Amygdala (tissue), 56 donors: ENCODE measurements around the gene MREG.
"Not testable (repeated sequence)": the region's sequence is repeated elsewhere in the genome, so short reads cannot be mapped to it uniquely, and the experiment has no call there.

ENCODE experiments used
- DNase-seq, 56 donors: peaks; one replicate each; lab custom pipeline; 2025; lab: John Stamatoyannopoulos, UW

MREG gene

DNA sequence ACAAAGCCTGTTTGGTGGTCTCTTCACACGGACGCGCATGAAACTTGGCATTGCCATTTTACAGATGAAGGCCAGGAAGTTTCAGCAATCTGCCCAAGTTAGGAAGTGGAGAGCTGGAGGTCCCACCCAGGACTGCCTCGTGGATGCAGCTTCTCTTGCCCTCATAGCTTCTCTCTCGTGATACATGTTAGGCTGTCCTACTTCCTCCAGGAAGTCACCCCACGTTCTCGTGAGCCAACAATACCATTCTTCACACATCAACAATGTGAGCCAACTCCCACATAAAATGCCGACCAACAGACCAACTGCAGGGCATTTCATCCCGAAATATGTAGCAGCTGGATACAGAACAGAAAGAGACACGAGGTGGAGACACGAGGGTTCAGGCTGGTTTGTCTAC is 85.3 kb downstream of the MREG start:
- DNase-seq = no peak

DNA sequence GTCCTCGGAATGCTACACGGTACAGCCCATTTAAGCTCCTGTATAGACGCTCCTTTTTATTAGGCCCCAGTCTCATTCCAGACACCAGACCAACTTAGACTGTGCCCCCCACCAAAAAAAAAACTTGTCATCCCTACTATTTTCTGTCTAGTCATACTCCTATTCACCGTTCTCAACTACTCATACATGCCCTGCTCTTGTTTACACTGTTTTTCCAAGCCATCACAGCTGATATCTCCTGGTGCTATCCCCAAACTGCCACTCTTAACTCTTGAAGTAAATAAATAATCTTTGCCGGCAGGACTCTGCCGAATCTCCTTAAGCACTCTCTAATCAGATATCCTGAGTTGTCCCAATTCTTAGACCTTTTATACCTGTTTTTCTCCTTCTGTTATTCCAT is 86.4 kb downstream of the MREG start:
- not testable (repeated sequence) for DNase-seq

DNA sequence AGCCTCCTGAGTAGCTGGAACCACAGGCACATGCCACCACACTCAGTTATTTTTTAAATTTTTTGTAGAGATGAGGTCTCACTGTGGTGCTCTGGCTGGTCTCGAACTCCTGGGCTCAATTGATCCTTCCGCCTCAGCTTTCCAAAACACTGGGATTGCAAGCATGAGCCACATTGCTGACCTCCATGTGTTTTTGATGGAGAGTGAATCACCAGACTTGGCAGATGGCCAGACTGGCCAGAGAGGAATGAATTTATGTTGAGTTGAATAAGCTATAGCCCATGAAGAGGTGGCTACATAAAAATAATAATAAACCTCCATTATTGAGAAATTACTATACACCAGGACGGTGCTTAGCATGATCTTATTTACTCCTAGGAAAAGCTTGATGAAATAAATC is 91.5 kb downstream of the MREG start:
- DNase-seq = peak in 1 of 56 donors; percentile 8

DNA sequence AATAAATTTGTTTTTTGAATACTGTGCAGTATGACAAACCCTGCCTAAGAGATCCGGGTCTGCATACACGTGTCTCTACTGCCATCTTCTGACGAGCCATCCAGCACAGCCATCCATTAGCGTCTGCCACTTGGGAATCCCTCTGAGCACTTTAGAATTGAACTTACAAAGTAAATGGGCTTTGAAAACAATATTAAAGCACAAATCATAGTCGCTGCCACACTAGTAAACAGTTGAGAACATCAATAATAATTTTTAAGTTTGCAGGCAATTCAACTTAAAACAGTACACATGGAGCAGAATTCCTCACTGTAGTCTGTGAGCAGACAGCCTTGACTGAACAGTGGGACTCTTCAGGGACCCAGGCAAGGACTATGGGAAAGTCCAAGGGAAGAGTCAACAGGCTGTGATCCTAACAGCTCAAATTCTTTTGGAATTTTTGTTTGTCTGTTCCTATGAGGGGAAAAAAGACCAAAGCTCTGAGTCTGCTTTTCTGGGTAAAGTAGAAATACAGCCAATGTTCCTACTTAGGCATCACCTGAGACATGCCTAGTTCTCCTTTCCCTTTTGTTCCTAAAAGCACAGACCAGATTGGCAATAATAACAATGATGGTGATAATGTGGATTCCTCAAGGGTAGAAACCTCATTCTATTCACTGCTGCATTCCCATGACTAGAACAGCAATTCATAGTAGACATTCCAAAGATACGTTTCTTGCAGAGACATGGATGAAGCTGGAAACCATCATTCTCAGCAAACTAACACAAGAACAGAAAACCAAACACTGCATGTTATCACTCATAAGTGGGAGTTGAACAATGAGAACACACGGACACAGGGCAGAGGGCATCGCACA is 92.9 kb downstream of the MREG start:
- peak in 48 of 56 donors; percentile 0 to 79 (median 31) for DNase-seq

DNA sequence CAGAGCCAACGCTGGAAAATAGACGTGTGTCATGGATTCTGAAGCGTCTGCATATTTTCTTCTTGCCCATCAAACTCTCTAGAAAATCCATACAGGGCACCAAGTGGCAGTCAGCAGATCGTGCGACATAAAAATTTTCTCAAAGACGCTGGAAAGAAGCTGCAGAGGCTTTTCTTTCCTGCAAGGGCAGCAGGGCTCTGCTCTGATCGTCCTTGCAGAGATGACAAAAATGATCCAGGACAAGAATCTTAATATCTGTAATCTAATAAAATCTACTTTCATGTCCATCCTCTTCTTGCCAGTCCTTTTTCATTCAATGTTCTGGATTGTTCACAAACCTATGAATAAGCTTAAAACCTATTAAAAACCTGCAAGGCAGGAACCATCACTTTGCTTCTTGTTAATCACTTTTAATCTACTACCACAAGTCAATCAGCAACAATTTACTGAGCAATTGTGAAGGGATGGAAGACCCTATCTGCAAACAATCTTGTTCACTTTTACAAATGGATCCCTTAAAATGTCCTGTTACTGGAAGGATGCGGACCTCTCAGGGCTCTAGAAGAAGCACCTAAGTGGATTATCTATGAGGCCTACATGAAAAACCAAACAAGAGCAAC is 93.6 kb downstream of the MREG start:
- DNase-seq = no peak

DNA sequence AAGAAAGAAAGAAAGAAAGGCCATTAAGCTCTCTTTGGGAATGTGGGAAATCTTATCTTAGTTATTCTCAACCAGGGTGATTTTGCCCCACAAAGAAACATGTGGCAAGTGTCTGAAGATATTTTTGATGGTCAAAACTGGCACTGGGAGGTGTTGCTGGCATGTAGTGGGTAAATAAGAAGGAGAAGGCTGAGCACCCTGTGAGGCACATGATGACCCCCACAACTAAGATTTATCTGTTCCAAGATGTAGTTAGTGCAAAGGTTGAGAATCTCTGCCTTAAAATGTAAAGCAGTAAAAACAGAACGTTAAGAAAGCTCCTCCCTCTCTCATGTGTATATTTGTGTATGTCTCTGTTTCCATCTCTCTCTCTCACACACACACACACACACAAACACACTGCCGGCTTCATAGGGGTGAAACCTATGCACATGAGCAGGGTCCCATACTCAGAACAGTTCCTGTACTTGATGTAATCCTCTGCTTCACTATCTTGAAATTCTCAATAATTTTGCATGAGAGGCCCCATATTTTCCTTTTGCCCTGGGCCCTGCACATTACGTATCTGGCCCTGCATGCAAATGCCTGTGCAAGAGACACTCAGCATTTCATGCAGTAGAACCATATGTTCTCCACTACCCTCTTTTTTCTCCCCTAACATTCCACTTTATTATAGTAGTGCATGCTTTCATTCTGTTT is 94.3 kb downstream of the MREG start:
- no peak for DNase-seq

DNA sequence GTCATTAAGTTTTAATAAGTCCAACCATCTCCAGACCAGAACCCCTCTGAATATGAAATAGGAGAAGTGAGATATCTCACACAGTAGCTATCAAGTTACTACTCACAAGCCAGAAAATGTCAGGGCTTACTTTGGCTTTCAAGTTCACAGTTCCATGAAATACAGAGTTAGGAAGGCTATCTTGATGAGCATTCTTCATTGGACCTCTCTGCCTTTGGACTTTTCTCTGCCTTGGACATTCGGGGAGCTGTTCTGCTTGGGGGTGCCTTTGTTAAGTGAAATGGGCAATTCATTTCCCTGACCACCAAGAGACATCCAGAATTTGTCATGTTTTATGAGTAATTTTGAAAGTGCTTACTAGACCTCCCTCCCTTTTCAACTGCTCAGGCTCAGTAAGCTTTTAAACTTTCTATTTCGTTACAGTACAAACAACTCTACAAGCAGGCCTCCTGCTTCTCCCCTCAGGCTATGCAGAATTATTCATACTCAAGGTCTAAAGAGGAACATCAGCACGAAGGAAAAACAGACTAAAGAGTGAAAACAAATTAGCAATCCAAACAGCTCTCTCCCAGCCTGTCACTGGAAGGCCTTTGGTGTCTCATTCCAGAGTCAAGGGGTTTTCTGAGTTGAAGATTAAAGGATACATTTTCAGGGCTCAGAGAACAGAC is 95.3 kb downstream of the MREG start:
- no peak for DNase-seq

DNA sequence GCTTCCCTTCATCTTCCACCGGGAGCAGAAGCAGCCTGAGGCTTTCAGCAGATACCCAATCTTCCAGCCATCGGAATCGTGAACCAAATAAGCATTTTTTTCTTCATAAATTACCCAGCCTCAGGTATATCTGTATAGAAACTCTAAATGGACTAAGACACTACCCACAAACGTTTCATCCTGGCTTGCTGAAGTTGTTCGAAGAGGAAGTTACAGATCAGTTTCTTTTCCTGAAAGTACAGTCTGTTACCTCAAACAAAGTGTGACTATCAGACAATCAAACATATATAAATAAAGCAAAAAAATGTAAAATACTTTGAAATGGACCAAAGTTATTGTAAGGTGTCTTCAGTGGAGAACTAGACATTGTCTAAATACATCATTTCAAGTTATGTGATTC is 97.9 kb downstream of the MREG start:
- DNase-seq = no peak

DNA sequence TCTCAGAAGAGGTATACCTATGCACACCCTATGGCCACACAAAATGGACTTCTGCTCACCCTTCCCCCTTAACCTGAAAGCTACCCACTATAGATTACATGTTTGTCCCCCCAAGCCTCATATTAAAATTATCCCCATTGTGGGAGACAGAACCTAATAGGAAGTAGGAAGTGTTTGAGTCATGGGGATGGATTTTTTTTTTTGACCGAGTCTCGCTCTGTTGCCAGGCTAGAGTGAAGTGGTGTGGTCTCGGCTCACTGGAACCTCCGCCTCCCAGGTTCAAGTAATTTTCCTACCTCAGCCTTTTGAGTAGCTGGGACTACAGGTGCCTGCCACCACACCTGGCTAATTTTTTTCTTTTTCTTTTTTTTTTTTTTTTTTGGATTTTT is 98.6 kb downstream of the MREG start:
- DNase-seq = no peak

DNA sequence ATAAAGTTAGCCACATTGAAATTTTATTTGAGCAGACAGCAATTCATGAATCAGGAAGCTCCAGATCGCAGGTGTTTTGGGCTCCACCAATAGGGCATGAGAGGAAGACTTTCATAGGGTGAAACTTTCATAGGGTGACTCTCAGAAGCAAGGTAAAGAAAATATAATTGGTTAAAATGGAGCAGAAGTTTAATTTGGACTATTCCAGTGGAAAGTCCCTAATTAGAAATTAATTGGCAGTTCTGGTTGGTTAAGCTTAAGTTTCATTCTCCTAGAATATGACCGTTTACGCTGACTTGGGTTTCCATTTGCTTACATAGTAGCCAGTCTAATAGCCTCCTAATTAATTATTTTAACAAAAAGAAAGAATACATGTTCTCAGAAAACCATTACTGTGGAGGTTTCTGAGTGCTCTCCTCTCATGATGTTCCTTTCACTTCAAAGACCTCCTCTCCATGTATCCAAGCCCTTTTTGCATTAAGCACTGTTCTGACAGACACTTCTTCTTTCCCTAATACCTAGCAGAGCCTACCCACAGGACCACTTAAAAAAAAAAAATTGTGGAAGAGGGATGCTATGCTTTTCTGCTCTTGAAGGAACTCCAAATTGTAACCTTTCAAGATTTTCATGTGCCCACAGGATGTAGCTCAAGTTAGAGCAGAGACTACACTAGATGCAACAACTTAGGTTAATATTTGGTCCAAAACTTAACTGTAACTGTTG is 99.1 kb downstream of the MREG start:
- no peak for DNase-seq

DNA sequence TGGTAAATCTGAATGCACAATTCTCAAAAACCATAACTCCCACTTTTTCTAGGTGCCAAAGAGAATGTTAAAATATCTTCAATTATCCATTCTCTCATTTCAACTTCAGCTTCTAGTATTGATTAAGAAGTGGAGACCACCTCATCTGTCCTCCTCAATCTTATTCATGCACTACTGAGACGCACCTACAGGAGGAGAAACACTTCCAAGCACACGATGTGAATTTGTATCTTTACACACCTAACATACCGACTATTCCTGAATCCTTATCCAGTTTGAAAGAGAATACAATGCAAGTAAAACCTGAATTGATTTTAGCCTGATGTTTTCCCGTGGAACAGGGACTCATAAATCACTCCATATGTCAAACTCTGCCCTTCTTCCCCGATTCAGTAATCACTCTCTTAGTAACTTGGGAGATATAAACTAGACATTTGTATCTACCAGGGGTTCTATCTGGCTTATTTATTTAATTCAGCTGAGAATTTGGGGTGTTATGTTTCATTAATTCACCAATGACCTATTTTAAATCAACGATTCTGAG is 101.0 kb downstream of the MREG start:
- DNase-seq = no peak

DNA sequence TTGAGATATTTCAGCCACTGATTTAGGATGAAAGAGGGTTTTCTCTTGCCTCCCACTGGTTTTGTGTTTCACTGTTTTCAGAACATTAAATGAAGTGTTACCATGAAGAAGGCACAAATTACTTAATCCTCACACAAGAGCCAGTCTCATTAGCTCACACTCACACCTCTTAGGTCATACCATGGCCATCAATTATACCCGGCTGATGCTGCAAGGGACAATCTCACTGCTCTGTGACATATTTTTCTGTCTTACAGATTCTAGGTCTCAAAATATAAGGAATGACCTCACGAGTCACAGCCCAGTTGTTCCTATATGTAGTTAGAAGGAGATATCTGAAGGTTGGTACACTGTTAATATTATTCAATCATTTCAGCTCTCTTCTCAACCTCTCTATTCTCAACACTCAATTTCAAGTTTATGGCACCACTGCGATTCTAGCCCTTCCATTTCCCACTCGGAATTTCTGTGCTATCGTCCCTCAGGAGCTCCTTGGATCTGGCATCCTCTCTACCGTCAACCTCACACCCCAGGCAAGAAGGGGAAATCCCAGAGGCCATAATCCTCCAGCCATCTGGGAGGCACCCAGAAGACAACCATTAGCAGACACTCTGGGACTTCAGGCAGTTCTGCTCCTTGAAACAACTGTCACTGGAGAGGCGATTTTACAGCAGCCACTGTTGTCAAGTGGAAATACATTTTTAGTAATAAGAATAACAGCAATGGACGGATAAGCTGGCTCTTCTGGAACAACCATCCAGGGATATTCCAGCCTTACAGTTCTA is 101.9 kb downstream of the MREG start:
- no peak for DNase-seq

DNA sequence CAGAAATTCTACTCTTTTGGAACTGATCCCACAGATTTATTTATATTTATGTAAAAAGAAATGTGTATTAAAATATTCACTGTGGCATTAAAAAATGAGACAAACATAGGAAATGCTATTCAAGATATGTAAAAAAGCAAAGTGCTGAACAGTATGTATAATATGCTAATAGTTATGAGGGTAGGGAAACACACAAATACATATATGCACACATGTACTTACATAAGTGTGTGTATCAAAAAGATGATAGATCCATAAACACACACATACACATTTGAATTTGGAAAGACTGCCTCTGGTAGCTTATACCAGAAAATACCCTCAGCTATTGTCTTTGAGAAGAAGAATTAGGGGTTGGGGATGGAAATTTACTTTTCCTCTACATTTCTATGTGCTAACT is 103.2 kb downstream of the MREG start:
- no peak for DNase-seq

DNA sequence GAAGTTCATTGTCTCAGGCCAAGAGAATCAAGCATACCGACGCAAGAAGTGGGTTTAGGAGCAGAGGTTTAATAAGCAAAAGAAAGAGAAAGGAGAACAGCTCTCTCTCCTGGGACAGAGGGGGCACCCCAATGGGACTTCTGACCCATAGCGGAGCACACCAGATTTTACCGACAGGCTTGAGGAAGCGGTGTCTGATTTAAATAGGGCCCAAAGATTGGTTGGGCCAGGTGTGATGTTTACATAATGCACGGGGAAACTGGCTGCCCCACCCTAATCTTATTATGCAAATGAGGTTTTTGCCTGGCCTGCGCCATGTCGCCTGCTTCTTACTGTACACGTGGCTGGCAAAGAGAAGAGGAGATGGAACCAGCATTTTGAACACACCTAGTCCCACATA is 106.2 kb downstream of the MREG start:
- no peak for DNase-seq

DNA sequence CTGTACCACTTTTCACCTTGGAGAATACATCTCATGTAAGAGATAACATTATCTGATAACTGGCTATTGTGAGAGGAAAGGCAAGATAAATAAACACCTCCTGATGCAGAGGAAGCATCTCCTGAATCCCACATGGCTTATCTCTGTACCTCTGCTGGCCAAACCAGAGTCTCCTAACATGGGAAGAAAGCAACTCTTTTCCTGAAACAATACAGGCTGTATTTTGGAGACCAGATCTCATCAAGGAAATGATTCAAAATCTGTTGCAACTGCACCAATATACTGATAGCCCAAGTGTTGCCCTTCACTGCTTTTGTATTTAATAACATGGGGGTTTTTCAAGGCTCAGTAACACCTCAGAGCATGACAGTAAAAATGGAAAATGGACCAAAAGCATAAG is 106.9 kb downstream of the MREG start:
- DNase-seq = no peak

DNA sequence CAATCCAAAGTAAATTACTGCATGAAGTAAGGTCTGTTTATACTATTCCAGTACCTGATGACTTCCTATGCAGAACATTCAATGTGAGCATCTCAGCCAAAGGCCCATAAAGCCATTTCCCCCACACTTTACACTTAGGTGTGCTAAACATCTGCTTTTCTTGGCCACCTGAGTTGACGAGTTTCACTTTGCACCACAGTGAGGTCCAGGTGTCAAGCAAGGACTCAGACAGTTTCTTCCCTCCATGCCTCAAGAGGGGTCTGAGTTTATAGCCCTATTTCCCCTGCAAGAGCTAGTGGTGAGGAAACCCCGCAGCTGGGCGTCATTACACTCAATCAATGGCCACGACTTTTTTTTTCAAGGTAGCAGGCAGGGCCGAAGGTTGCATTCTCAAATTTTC is 107.7 kb downstream of the MREG start:
- no peak for DNase-seq

DNA sequence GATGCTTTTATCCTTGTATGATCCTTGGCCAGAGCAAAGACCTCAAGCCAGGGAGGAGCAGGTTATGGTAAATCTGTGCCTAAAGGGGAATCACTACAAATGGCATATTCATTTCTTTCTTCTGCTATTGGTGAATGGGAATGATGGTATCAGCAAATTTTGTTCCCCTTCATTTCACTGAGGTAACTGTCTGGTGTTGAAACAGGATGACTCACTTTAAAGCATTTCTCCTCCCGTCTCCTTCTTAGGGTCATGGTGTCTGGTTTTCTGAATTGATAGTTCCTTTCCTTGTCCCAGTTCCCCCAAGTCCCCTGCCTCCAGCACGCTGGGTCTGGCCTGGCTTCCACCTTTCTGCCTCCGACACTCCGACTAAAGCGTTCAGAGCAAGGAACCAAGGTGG is 109.2 kb downstream of the MREG start:
- no peak for DNase-seq

DNA sequence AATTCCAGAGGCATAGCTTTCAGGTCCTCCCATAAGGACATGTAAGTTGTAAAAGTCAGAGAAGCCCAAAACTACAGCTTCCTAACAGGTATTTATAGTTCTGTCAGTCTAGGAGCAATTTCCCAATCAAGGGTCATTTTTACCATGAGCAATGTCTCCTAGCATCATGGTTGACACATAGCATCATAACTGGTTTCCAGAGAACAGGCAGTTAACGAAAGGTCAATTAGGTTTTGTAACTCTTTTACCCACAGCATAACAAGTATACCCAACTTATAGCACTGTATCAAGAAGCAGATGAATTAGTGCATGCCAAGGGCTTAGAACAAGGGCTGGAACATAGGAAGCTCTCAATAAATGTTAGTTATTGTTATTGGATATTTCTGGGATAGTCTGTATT is 110.1 kb downstream of the MREG start:
- DNase-seq = no peak

DNA sequence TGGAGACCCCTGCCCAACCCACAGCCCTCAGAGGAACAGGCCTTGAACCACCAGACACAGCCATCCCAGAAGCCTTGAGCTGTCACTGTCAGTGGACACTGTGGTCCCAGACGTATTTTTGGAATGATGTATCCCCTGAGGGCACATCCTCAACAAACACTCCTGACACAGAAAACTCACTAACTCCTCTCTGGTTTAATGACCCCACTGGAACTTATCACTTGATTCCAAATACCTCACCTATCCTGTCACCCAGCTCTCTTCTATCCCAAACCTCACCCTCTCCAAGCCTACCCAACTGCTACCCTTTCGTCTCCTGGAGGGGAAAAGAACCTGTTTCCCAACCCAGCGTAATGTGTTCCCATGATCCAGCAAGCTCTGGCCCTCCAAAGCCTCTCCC is 111.6 kb downstream of the MREG start:
- DNase-seq = no peak
